Epithelial cell of esophagus (primary cell): ENCODE measurements around the gene DCN.
A peak's percentile ranks its signal among the peaks of the same experiment; 100 is the strongest.

ENCODE experiments used
- DNase-seq: peaks from one replicate; pipeline ENCODE4 v3.0.0; 2010; ENCODE audit warnings: low read depth
- H3K4me3 ChIP-seq: 2 replicates; pipeline ENCODE4 v1.5.1; 2011; ENCODE audit warnings: mild to moderate bottlenecking, low read length, control low read depth
- TF ChIP-seq, protein P1 (sequence below): IDR thresholded peaks from 2 replicates; pipeline ENCODE4 v1.5.1; 2011; ENCODE audit warnings: low read depth, mild to moderate bottlenecking, low read length, control low read depth, inconsistent platforms; ENCODE audit not compliant: insufficient read depth; ENCODE audit errors: missing control alignments

The DCN gene

GRCh38 chr12:91109148-91109564 lies 73.5 kb downstream of the DCN start:
- DNase-seq: peak; percentile 69
- TF ChIP-seq, protein P1, sequence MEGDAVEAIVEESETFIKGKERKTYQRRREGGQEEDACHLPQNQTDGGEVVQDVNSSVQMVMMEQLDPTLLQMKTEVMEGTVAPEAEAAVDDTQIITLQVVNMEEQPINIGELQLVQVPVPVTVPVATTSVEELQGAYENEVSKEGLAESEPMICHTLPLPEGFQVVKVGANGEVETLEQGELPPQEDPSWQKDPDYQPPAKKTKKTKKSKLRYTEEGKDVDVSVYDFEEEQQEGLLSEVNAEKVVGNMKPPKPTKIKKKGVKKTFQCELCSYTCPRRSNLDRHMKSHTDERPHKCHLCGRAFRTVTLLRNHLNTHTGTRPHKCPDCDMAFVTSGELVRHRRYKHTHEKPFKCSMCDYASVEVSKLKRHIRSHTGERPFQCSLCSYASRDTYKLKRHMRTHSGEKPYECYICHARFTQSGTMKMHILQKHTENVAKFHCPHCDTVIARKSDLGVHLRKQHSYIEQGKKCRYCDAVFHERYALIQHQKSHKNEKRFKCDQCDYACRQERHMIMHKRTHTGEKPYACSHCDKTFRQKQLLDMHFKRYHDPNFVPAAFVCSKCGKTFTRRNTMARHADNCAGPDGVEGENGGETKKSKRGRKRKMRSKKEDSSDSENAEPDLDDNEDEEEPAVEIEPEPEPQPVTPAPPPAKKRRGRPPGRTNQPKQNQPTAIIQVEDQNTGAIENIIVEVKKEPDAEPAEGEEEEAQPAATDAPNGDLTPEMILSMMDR: peak; percentile 77
- no peak overlapping the region for H3K4me3 ChIP-seq

DNA sequence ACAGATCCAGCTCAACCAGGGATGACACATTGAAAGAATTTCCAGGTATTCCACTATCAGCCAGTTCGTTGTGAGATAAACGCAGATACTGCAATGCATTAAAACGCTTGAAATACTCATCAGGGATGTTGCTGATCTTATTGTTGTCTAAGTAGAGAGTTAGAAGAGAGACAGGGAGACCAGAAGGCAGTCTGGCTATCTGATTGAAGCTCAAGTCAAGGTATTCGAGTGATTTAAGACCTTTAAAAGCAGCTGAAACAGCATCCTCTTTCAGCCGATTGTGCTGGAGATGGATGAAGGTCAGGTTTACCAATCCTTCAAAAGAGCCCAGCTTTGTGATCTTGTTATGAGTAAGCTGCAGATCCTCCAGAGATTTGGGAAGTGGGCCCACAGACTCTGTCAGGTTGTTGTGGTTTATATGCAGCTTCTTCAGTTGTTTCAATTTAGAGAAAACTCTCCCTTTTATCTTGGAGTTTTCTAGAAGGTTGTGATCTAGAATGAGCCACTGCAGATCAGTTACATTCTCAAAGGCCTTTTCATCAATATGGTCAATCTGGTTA lies 74.3 kb downstream of the DCN start:
- H3K4me3 ChIP-seq: no peak overlapping the region
- TF ChIP-seq, protein P1: no peak
- DNase-seq: no peak

- H3K4me3 ChIP-seq: no peak overlapping the region
- TF ChIP-seq, protein P1: no peak
- no peak for DNase-seq
These were observed 76.3 kb downstream of the DCN start for GRCh38 chr12:91106283-91106682.

DNA sequence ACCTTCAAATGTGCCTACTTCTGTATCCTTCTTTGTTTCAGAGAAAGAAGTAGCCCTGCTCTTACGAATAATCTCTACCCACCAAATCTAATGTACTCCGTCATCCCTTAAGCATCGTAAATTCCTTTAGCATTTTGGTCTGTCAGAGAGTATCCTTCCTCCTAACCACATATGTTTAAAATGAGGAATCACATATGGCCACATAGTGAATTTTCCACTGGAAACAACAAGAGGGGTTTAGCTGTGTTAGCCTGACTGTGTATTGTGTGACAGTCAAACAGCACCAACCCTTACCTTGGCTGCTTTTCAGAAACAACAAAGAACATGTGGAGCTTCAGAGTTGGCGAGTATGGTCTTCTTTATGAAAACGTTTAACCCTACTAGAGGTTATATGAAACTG lies 76.8 kb downstream of the DCN start:
- no peak for DNase-seq
- no peak overlapping the region for H3K4me3 ChIP-seq
- TF ChIP-seq, protein P1: no peak

DNA sequence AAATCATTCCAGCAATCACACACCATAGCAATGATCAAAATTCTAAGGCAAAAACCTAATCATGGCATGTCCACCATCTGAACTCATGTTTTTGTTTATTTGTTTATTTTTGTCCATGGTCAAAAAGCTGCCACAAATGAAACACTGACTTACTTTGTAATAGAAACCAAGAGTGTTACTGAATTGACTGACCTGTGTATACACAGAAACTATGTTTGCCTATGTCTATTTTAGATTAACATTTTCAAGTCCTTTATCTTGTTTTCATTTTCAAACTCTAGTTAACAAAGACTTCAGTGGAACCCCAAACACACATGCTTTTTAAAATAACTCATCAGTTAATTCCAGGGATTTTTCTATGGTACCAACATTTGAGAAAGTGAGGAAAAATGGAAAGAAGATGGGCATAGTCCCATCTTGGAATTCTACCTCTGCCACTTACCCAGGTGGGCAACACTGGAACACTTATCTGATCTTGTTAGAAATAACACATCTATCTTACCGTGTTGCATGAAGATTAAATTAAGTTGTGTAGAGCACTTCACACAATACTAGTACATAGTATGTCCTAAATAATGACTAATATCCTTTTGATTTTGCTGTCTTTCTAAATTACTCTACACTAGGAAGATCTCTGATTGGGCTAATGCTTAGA lies 77.7 kb downstream of the DCN start:
- TF ChIP-seq, protein P1: no peak
- no peak for DNase-seq
- no peak overlapping the region for H3K4me3 ChIP-seq

GRCh38 chr12:91103624-91104023 lies 79.0 kb downstream of the DCN start:
- TF ChIP-seq, protein P1: no peak
- no peak overlapping the region for H3K4me3 ChIP-seq
- no peak for DNase-seq

GRCh38 chr12:91103101-91103500 lies 79.5 kb downstream of the DCN start:
- TF ChIP-seq, protein P1: no peak
- no peak for DNase-seq
- no peak overlapping the region for H3K4me3 ChIP-seq
